T-helper 1 cell (primary cell): ENCODE data around the gene TMEM168.
"Not testable (repeated sequence)": the region's sequence is repeated elsewhere in the genome, so short reads cannot be mapped to it uniquely, and the experiment has no call there.

Experiments used
- DNase-seq, 5 donors: peaks; one replicate each; pipeline ENCODE4 v3.0.0-alpha.2; 2012 to 2020

The TMEM168 gene

GRCh38 chr7:112781110-112781509 lies 9.1 kb downstream of the TMEM168 start:
- DNase-seq = no peak

- no peak for DNase-seq
These were observed 10.5 kb downstream of the TMEM168 start for GRCh38 chr7:112779667-112780066.

- no peak for DNase-seq
These were observed 12.8 kb downstream of the TMEM168 start for GRCh38 chr7:112777406-112777805.

GRCh38 chr7:112771166-112771565 lies 19.0 kb downstream of the TMEM168 start:
- no peak for DNase-seq

GRCh38 chr7:112770051-112770450 lies 20.1 kb downstream of the TMEM168 start:
- no peak for DNase-seq

GRCh38 chr7:112765105-112765504 lies 25.1 kb downstream of the TMEM168 start:
- peak in 1 of 5 donors; percentile 8 for DNase-seq

GRCh38 chr7:112763996-112764395 lies 26.2 kb downstream of the TMEM168 start:
- DNase-seq = no peak

GRCh38 chr7:112763298-112763697 lies 26.9 kb downstream of the TMEM168 start:
- no peak for DNase-seq

- DNase-seq = no peak
These were observed 30.3 kb downstream of the TMEM168 start for GRCh38 chr7:112759905-112760304.

- no peak for DNase-seq
These were observed 32.9 kb downstream of the TMEM168 start for GRCh38 chr7:112757337-112757736.

- no peak for DNase-seq
These were observed 36.9 kb downstream of the TMEM168 start for GRCh38 chr7:112753298-112753697.

- no peak for DNase-seq
These were observed 37.6 kb downstream of the TMEM168 start for GRCh38 chr7:112752576-112752975.

GRCh38 chr7:112749775-112750174 lies 40.4 kb downstream of the TMEM168 start:
- DNase-seq = no peak

- no peak for DNase-seq
These were observed 41.8 kb downstream of the TMEM168 start for GRCh38 chr7:112748381-112748780.

GRCh38 chr7:112745635-112746034 lies 44.6 kb downstream of the TMEM168 start:
- DNase-seq = no peak

GRCh38 chr7:112744818-112745217 lies 45.4 kb downstream of the TMEM168 start:
- DNase-seq = no peak

- DNase-seq = no peak
These were observed 46.4 kb downstream of the TMEM168 start for GRCh38 chr7:112743811-112744210.

- DNase-seq = no peak
These were observed 49.5 kb downstream of the TMEM168 start for GRCh38 chr7:112740667-112741066.

GRCh38 chr7:112739436-112740180 lies 50.6 kb downstream of the TMEM168 start:
- no peak for DNase-seq

- no peak for DNase-seq
These were observed 54.9 kb downstream of the TMEM168 start for GRCh38 chr7:112735261-112735660.

GRCh38 chr7:112731324-112731723 lies 58.9 kb downstream of the TMEM168 start:
- DNase-seq = not testable (repeated sequence)

GRCh38 chr7:112726076-112726475 lies 64.1 kb downstream of the TMEM168 start:
- DNase-seq = no peak

- no peak for DNase-seq
These were observed 66.8 kb downstream of the TMEM168 start for GRCh38 chr7:112723416-112723815.

GRCh38 chr7:112721366-112721765 lies 68.8 kb downstream of the TMEM168 start:
- DNase-seq = no peak

GRCh38 chr7:112715525-112715924 lies 74.7 kb downstream of the TMEM168 start:
- DNase-seq = no peak
